Neural cell (in vitro differentiated cells): ENCODE results near the gene MEGF11. TPM values are rescaled to one million over a fixed set of nuclear protein-coding genes. Genes with fewer than 3 reads are reported as not detected.

Experiments used
- H2AFZ ChIP-seq: fragments of 200-600, 300-800 bp; sonication (generic), shearing (Covaris generic); 2 replicates; pipeline ENCODE4 v1.6.0; 2014; ENCODE audit warnings: low read depth, mild to moderate bottlenecking, antibody characterized with exemption, low read length, moderate library complexity
- H3F3A ChIP-seq: fragments of 200-600 bp; shearing (Covaris generic); 2 replicates; pipeline ENCODE4 v1.6.1; 2016; ENCODE audit warnings: mild to moderate bottlenecking, moderate library complexity, mixed read lengths, antibody characterized with exemption, low read length; ENCODE audit not compliant: insufficient read depth, poor library complexity, severe bottlenecking
- H3K27ac ChIP-seq: fragments of 200-600, 300-800 bp; sonication (generic), shearing (Covaris generic); 2 replicates; pipeline ENCODE4 v1.5.1; 2014; ENCODE audit warnings: mild to moderate bottlenecking, low read length, moderate library complexity
- H3K27me3 ChIP-seq: fragments of 300-800, 200-600 bp; sonication (generic), shearing (Covaris generic); 2 replicates; pipeline ENCODE4 v1.6.0; 2014; ENCODE audit warnings: mild to moderate bottlenecking, low read depth, low read length, moderate library complexity; ENCODE audit not compliant: insufficient read depth
- H3K36me3 ChIP-seq: fragments of 300-800, 200-600 bp; sonication (generic), shearing (Covaris generic); 2 replicates; pipeline ENCODE4 v1.5.1; 2014; ENCODE audit warnings: mild to moderate bottlenecking, antibody characterized with exemption, low read length, moderate library complexity; ENCODE audit not compliant: insufficient read depth
- H3K4me2 ChIP-seq: fragments of 300-800, 200-600 bp; sonication (generic), shearing (Covaris generic); 2 replicates; pipeline ENCODE4 v1.6.0; 2014; ENCODE audit warnings: mild to moderate bottlenecking, low read length
- H3K4me3 ChIP-seq: fragments of 300-800, 200-600 bp; sonication (generic), shearing (Covaris generic); 2 replicates; pipeline ENCODE4 v1.5.1; 2014; ENCODE audit warnings: mild to moderate bottlenecking, low read length, moderate library complexity
- H3K79me2 ChIP-seq: fragments of 200-600 bp; shearing (Covaris generic); replicated peaks from 2 replicates; pipeline ENCODE4 v1.6.0; 2014; ENCODE audit warnings: mild to moderate bottlenecking, low read length, moderate library complexity; ENCODE audit not compliant: insufficient read depth
- H3K9ac ChIP-seq: fragments of 300-800, 200-600 bp; sonication (generic), shearing (Covaris generic); 2 replicates; pipeline ENCODE4 v1.6.1; 2016; ENCODE audit warnings: mild to moderate bottlenecking, low read length, mixed read lengths
- H3K9me2 ChIP-seq: fragments of 200-600 bp; shearing (Covaris generic); 2 replicates; pipeline ENCODE4 v1.6.1; 2016; ENCODE audit warnings: mild to moderate bottlenecking, low read length, mixed read lengths; ENCODE audit not compliant: insufficient read depth
- H3K9me3 ChIP-seq: fragments of 200-600, 300-800 bp; sonication (generic), shearing (Covaris generic); 2 replicates; pipeline ENCODE4 v1.6.1; 2016; ENCODE audit warnings: mild to moderate bottlenecking, mixed run types, low read length, moderate library complexity, mixed read lengths
- H4K20me1 ChIP-seq: fragments of 200-600 bp; shearing (Covaris generic); 2 replicates; pipeline ENCODE4 v1.6.1; 2016; ENCODE audit warnings: mild to moderate bottlenecking, mixed run types; ENCODE audit not compliant: insufficient read depth
- CTCF ChIP-seq: fragments of 450-650 bp; IDR thresholded peaks from 2 replicates; pipeline ENCODE4 v1.5.1; 2014; ENCODE audit warnings: antibody characterized with exemption, mild to moderate bottlenecking, moderate library complexity; ENCODE audit not compliant: poor library complexity, severe bottlenecking
- EP300 ChIP-seq: fragments of 450-650 bp; conservative IDR thresholded peaks from 2 replicates; pipeline ENCODE4 v1.6.1; 2014; ENCODE audit warnings: antibody characterized with exemption, mild to moderate bottlenecking, moderate library complexity; ENCODE audit not compliant: poor library complexity, severe bottlenecking
- EZH2 ChIP-seq: fragments of 200-600, 300-800 bp; shearing (Covaris generic), sonication (generic); IDR thresholded peaks from 2 replicates; pipeline ENCODE4 v1.6.1; 2014; ENCODE audit warnings: antibody characterized with exemption, low read length, borderline replicate concordance, mild to moderate bottlenecking; ENCODE audit not compliant: insufficient read depth, poor library complexity, severe bottlenecking
- MXI1 ChIP-seq: fragments of 450-650 bp; conservative IDR thresholded peaks from 2 replicates; pipeline ENCODE4 v1.6.1; 2014; ENCODE audit warnings: antibody characterized with exemption, mild to moderate bottlenecking; ENCODE audit not compliant: poor library complexity, severe bottlenecking
- POLR2AphosphoS5 ChIP-seq: IDR thresholded peaks from 2 replicates; pipeline ENCODE4 v1.6.1; 2012
- RAD21 ChIP-seq: fragments of 450-650 bp; conservative IDR thresholded peaks from 2 replicates; pipeline ENCODE4 v1.6.1; 2014; ENCODE audit warnings: antibody characterized with exemption, mild to moderate bottlenecking, moderate library complexity
- SMC3 ChIP-seq: fragments of 450-650 bp; conservative IDR thresholded peaks from 2 replicates; pipeline ENCODE4 v1.6.1; 2014; ENCODE audit warnings: antibody characterized with exemption, mild to moderate bottlenecking, moderate library complexity; ENCODE audit not compliant: poor library complexity
- TAF1 ChIP-seq: IDR thresholded peaks from 2 replicates; pipeline ENCODE4 v1.6.1; 2012; ENCODE audit warnings: low read depth
- polyA plus RNA-seq: library from polyadenylated mRNA; depleted of rRNA; stranded (reverse); fragments of >200 nt; gene quantifications from 2 replicates; pipeline ENCODE4 v1.2.3, GENCODE V29; 2014
- TF ChIP-seq, protein P1 (sequence below): IDR thresholded peaks from 2 replicates; pipeline ENCODE4 v1.6.1; 2012; ENCODE audit warnings: borderline replicate concordance

MEGF11 gene
- polyA plus RNA-seq, 1 donor from 2014 or later = 0.64 TPM

DNA sequence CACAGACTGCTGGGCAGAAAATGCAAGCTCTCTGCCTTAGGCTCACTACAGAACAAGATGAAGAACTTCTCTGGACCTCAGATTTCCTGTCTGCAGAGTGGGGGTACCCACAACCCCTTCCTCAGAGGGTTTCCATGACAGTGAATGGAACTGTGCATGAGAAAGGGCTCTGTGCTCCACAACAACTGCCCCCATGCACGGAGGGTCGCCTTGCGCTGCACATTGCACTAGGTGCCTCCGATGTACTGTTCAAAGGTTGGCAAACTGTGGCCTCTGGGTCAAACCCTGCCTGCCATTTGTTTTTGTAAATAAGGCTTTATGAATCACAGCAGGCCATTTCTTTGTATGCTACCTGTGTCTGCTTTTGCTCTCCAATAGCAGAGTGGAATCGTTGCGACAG lies 212.3 kb downstream of the MEGF11 start:
- no peak for TF ChIP-seq POLR2AphosphoS5
- TF ChIP-seq, protein P1, sequence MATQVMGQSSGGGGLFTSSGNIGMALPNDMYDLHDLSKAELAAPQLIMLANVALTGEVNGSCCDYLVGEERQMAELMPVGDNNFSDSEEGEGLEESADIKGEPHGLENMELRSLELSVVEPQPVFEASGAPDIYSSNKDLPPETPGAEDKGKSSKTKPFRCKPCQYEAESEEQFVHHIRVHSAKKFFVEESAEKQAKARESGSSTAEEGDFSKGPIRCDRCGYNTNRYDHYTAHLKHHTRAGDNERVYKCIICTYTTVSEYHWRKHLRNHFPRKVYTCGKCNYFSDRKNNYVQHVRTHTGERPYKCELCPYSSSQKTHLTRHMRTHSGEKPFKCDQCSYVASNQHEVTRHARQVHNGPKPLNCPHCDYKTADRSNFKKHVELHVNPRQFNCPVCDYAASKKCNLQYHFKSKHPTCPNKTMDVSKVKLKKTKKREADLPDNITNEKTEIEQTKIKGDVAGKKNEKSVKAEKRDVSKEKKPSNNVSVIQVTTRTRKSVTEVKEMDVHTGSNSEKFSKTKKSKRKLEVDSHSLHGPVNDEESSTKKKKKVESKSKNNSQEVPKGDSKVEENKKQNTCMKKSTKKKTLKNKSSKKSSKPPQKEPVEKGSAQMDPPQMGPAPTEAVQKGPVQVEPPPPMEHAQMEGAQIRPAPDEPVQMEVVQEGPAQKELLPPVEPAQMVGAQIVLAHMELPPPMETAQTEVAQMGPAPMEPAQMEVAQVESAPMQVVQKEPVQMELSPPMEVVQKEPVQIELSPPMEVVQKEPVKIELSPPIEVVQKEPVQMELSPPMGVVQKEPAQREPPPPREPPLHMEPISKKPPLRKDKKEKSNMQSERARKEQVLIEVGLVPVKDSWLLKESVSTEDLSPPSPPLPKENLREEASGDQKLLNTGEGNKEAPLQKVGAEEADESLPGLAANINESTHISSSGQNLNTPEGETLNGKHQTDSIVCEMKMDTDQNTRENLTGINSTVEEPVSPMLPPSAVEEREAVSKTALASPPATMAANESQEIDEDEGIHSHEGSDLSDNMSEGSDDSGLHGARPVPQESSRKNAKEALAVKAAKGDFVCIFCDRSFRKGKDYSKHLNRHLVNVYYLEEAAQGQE = no peak
- no peak for TF ChIP-seq TAF1
- no peak overlapping the region for H3K4me2 ChIP-seq

DNA sequence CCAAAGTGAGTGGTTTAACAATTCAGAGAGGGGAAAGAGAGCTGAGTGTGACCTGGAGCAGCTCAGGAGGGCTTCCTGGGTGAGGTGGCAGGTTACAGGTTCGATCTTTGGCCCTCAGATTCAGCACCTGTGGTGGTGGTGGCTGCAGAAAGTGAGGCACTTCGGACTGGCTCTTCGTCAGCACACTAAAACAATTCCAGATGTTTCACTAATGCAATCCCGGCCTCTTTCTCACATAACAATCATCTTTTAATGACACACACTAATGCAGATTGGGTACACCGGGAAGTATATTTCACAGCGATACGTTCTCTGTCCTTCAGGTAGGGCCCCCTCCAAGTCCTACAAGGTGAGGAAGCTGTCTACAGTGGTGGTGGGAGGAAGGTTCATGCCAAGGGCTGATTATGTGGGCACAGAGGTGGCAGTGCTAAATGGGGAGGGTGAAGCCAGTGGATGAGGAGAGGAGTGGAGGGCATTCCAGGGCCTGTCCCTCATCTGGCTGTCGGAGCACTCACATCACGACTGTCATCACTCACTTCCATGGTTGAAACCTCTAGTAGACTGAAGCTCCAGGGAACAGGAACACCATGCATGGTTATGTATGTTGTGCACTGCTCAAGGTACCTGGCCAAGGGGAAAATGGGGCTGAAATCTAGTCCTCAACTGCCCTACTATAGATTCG lies 213.2 kb downstream of the MEGF11 start:
- Histone ChIP-seq H3K36me3 (no peaks in the 10 kb centered on the region), H3K9me2 (no peaks in the 10 kb centered on the region), H2AFZ (no peak overlapping the region), H3K9me3 (no peaks in the 10 kb centered on the region), H4K20me1 (no peaks in the 10 kb centered on the region), H3F3A (no peaks in the 10 kb centered on the region), H3K79me2 (no peaks in the 10 kb centered on the region), H3K4me2 (no peak overlapping the region), H3K9ac (no peak overlapping the region), H3K4me3 (no peak overlapping the region), H3K27me3 (no peaks in the 10 kb centered on the region), H3K27ac (no peak overlapping the region)
- TF ChIP-seq RAD21 (no peak), TAF1 (no peak), SMC3 (no peak), CTCF (no peak), EP300 (no peak), POLR2AphosphoS5 (no peak), EZH2 (no peak), MXI1 (no peak)
- TF ChIP-seq, protein P1 = no peak

More for the DNA sequence above, 212.3 kb downstream of the MEGF11 start:
- H3K9me3 ChIP-seq = no peaks in the 10 kb centered on the region
- no peaks in the 10 kb centered on the region for H3K9me2 ChIP-seq
- H4K20me1 ChIP-seq = no peaks in the 10 kb centered on the region
- no peaks in the 10 kb centered on the region for H3F3A ChIP-seq
- no peak overlapping the region for H3K4me3 ChIP-seq
- H2AFZ ChIP-seq = no peak overlapping the region
- no peak overlapping the region for H3K27ac ChIP-seq
- no peak overlapping the region for H3K9ac ChIP-seq
- no peaks in the 10 kb centered on the region for H3K36me3 ChIP-seq
- H3K27me3 ChIP-seq = no peaks in the 10 kb centered on the region
- H3K79me2 ChIP-seq = no peaks in the 10 kb centered on the region
